ENCODE results near the gene NOL7. TPM values are rescaled to one million over a fixed set of nuclear protein-coding genes. Genes with fewer than 3 reads are reported as not detected.

Gene NOL7
- total RNA-seq, 2 experiments from 2014 or later = 65.5 to 67.6 TPM

GRCh38 chr6:13579911-13580310 is 35.2 kb upstream of the NOL7 start:
- no peaks in the 10 kb centered on the region for H3K27me3 ChIP-seq (ENCODE audit: control insufficient read depth in 1 of 2, insufficient read depth in 2 of 2, low read length in 2 of 2)
- peaks cover 11% of the 10 kb centered on the region for H3K36me3 ChIP-seq (ENCODE audit: insufficient read depth, low read length)
- ChIA-PET CTCF (interaction anchor here (1.2 kb wide), 1 partner anchor 36 kb away, joined by 4 read pairs; the partner anchor contains the start of gene NOL7), POLR2A (interaction anchor here (0.9 kb wide), 1 partner anchor 35 kb away, joined by 3 read pairs; the partner anchor contains the start of gene NOL7)
- no peak for ATAC-seq (ENCODE audit: poor library complexity)
- H3K36me3 Mint-ChIP-seq (ENCODE audit: low read depth) = peaks cover 53% of the 10 kb centered on the region
- H3K27ac ChIP-seq (ENCODE audit: low read depth in 1 of 2, low read length in 2 of 2) = no peak overlapping the region
- no peaks in the 10 kb centered on the region for H3K9me3 Mint-ChIP-seq
- H3K27ac Mint-ChIP-seq = no peak overlapping the region
- peaks cover 6% of the 10 kb centered on the region for H3K4me1 ChIP-seq (ENCODE audit: insufficient read depth, low read length)
- H3K4me3 ChIP-seq (ENCODE audit: low read length) = no peak overlapping the region
- no peak for DNase-seq
- TF ChIP-seq, protein P1, sequence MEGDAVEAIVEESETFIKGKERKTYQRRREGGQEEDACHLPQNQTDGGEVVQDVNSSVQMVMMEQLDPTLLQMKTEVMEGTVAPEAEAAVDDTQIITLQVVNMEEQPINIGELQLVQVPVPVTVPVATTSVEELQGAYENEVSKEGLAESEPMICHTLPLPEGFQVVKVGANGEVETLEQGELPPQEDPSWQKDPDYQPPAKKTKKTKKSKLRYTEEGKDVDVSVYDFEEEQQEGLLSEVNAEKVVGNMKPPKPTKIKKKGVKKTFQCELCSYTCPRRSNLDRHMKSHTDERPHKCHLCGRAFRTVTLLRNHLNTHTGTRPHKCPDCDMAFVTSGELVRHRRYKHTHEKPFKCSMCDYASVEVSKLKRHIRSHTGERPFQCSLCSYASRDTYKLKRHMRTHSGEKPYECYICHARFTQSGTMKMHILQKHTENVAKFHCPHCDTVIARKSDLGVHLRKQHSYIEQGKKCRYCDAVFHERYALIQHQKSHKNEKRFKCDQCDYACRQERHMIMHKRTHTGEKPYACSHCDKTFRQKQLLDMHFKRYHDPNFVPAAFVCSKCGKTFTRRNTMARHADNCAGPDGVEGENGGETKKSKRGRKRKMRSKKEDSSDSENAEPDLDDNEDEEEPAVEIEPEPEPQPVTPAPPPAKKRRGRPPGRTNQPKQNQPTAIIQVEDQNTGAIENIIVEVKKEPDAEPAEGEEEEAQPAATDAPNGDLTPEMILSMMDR (IDR thresholded peaks at IDR 0.05) = no peak
- peaks cover 24% of the 10 kb centered on the region for H3K4me1 Mint-ChIP-seq (ENCODE audit: low read depth)
- H3K9me3 ChIP-seq (ENCODE audit: control insufficient read depth in 1 of 2, insufficient read depth in 1 of 2, low read length in 2 of 2) = no peaks in the 10 kb centered on the region
- H3K4me3 Mint-ChIP-seq = no peak overlapping the region
- no peaks in the 10 kb centered on the region for H3K27me3 Mint-ChIP-seq
- intact Hi-C loops (cut with DNase I, micrococcal nuclease) = loop anchor here in 1 of 2 experiments (5.0 to 10.0 kb wide), 2 partner anchors 232 to 245 kb away; partner anchors contain the start of gene MCUR1

GRCh38 chr6:13581700-13582229 is 33.4 kb upstream of the NOL7 start:
- Mint-ChIP-seq H3K27me3 (no peaks in the 10 kb centered on the region), H3K9me3 (no peaks in the 10 kb centered on the region), H3K4me1 (ENCODE audit: low read depth) (peaks cover 6% of the 10 kb centered on the region), H3K27ac (no peak overlapping the region), H3K36me3 (ENCODE audit: low read depth) (peaks cover 68% of the 10 kb centered on the region), H3K4me3 (no peak overlapping the region)
- Histone ChIP-seq H3K36me3 (ENCODE audit: insufficient read depth, low read length) (peaks cover 15% of the 10 kb centered on the region), H3K4me3 (ENCODE audit: low read length) (no peak overlapping the region), H3K27me3 (ENCODE audit: control insufficient read depth in 1 of 2, insufficient read depth in 2 of 2, low read length in 2 of 2) (no peaks in the 10 kb centered on the region), H3K9me3 (ENCODE audit: control insufficient read depth in 1 of 2, insufficient read depth in 1 of 2, low read length in 2 of 2) (no peaks in the 10 kb centered on the region), H3K27ac (ENCODE audit: low read depth in 1 of 2, low read length in 2 of 2) (no peak overlapping the region), H3K4me1 (ENCODE audit: insufficient read depth, low read length) (no peaks in the 10 kb centered on the region)
- ATAC-seq (ENCODE audit: poor library complexity) (no peak), DNase-seq (no peak)
- TF ChIP-seq, protein P1 (IDR thresholded peaks at IDR 0.05) = no peak
- intact Hi-C loops (cut with DNase I, micrococcal nuclease) = no loop called here
- POLR2A ChIA-PET = interaction anchor here (0.8 kb wide), 1 partner anchor 34 kb away, joined by 4 read pairs; the partner anchor contains the start of gene NOL7
- CTCF ChIA-PET = no interaction called here

DNA sequence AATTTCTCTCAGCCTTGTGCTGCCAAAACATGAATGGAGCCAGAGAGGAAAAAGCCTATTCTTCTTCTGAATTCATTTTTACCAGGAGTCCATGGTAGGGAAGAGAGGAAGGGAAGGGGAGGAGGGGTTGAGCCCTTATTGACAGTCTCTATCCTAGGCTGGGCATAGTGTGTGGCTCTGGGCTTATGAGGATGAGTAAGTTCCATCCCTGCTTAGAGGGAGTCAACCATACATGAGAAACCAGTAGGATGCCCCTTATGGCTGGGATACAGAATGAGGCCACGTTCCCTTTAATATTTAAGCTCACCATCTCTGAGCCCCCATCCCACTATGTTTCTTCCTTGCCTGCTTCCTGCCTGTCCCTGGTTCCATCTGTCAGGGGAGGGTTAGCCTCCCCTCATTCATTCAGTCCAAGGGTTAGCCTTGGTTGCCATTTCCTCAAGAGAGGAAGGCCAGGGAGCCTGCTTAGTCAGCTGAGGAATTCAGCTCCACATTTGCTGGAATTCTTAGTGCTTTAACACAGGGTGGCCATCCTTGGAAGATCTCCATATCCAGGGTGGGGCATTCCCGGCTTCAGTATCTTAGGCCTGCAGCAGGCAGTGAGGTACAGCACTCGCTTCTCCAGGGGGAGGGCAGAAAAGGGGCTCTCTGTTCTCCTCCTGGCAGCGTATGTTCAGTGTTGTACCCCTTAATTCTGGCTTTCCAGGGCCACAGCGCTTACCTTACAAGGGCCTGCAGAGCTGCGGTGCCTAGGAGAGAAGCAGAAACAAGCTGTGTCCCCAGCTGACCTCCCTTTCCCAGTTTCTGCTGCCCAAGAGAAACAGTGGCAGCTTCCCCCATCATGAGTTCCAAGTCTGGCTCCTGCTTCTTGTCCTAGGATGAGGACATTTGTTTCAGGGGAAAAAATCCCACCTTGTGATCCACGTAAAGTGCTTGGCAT is 28.3 kb upstream of the NOL7 start:
- intact Hi-C loops (cut with DNase I, micrococcal nuclease) = no loop called here
- Histone ChIP-seq H3K4me3 (ENCODE audit: low read length) (no peak overlapping the region), H3K27ac (ENCODE audit: low read depth in 1 of 2, low read length in 2 of 2) (no peak overlapping the region), H3K9me3 (ENCODE audit: control insufficient read depth in 1 of 2, insufficient read depth in 1 of 2, low read length in 2 of 2) (no peaks in the 10 kb centered on the region), H3K36me3 (ENCODE audit: insufficient read depth, low read length) (peaks cover 35% of the 10 kb centered on the region), H3K4me1 (ENCODE audit: insufficient read depth, low read length) (peaks cover 3% of the 10 kb centered on the region), H3K27me3 (ENCODE audit: control insufficient read depth in 1 of 2, insufficient read depth in 2 of 2, low read length in 2 of 2) (no peaks in the 10 kb centered on the region)
- H3K4me1 Mint-ChIP-seq (ENCODE audit: low read depth) = no peaks in the 10 kb centered on the region
- H3K36me3 Mint-ChIP-seq (ENCODE audit: low read depth) = peaks cover 68% of the 10 kb centered on the region
- ATAC-seq (ENCODE audit: poor library complexity) (no peak), DNase-seq (no peak)
- POLR2A ChIA-PET = no interaction called here
- H3K27ac Mint-ChIP-seq = no peak overlapping the region
- CTCF ChIA-PET = no interaction called here
- H3K4me3 Mint-ChIP-seq = no peak overlapping the region
- TF ChIP-seq, protein P1 (IDR thresholded peaks at IDR 0.05) = no peak
- no peaks in the 10 kb centered on the region for H3K27me3 Mint-ChIP-seq
- no peaks in the 10 kb centered on the region for H3K9me3 Mint-ChIP-seq
